Sciatic nerve (tissue), 2 donors: ENCODE results near the gene TAPT1. TPM values are rescaled to one million over a fixed set of nuclear protein-coding genes. Genes with fewer than 3 reads are reported as not detected.
"Not testable (repeated sequence)": the region's sequence is repeated elsewhere in the genome, so short reads cannot be mapped to it uniquely, and the experiment has no call there.

Source experiments
- ATAC-seq: fragments of 200-7000 bp; cut with Tn5 transposase; one replicate; pipeline ENCODE4 v1.9.1; 2020; ENCODE audit warnings: mild to moderate bottlenecking, moderate library complexity
- DNase-seq: peaks from one replicate; pipeline ENCODE4 v3.0.0-alpha.2; 2020; ENCODE audit warnings: low spot score
- intact Hi-C: fragments of 100-400 bp; cut with DNase I; formaldehyde crosslinking; loops from one replicate; pipeline ENCODE4 v1.14.2; 2022
- total RNA-seq: library from RNA; stranded (reverse); fragmentation: NEBNext Ultra II Directional; extraction: Animal tissue kit (Norgen Biotek cat#: 25700); gene quantifications from one replicate; pipeline ENCODE4 v1.2.1, GENCODE V29; 2021
- donor health status: DM: no; HTN: no; CAD: no.
- donor health status: DM: no; HTN: no; CAD: no.

TAPT1 gene
- total RNA-seq, 1 donor from 2014 or later = 59.5 TPM

GRCh38 chr4:16157609-16158503 lies 68.4 kb downstream of the TAPT1 start:
- ATAC-seq = peak; percentile 48

GRCh38 chr4:16155528-16156169 lies 70.6 kb downstream of the TAPT1 start:
- intact Hi-C loops = no loop called here
- DNase-seq (no peak), ATAC-seq (no peak)

More at GRCh38 chr4:16157609-16158503, 68.4 kb downstream of the TAPT1 start:
- DNase-seq = no peak
- intact Hi-C loops = no loop called here

GRCh38 chr4:16154451-16154850 lies 71.8 kb downstream of the TAPT1 start:
- DNase-seq (no peak), ATAC-seq (no peak)
- intact Hi-C loops = no loop called here

- DNase-seq (no peak), ATAC-seq (no peak)
- intact Hi-C loops = no loop called here
These were observed 75.6 kb downstream of the TAPT1 start for GRCh38 chr4:16150716-16151115.

- intact Hi-C loops, DNase-seq, ATAC-seq: not testable (repeated sequence)
These were observed 81.4 kb downstream of the TAPT1 start for GRCh38 chr4:16144913-16145312.

GRCh38 chr4:16142598-16143310 lies 83.5 kb downstream of the TAPT1 start:
- no peak for DNase-seq
- intact Hi-C loops = no loop called here

GRCh38 chr4:16140879-16141249 lies 85.4 kb downstream of the TAPT1 start:
- peak; percentile 68 for ATAC-seq

More at GRCh38 chr4:16142598-16143310, 83.5 kb downstream of the TAPT1 start:
- no peak for ATAC-seq

GRCh38 chr4:16140231-16140878 lies 85.9 kb downstream of the TAPT1 start:
- DNase-seq (no peak), ATAC-seq (no peak)
- intact Hi-C loops = no loop called here

More at GRCh38 chr4:16140879-16141249, 85.4 kb downstream of the TAPT1 start:
- DNase-seq = no peak
- intact Hi-C loops = no loop called here

- ATAC-seq (no peak), DNase-seq (no peak)
- intact Hi-C loops = no loop called here
These were observed 87.0 kb downstream of the TAPT1 start for GRCh38 chr4:16139066-16139945.

GRCh38 chr4:16136827-16137226 lies 89.4 kb downstream of the TAPT1 start:
- intact Hi-C loops = no loop called here
- DNase-seq (no peak), ATAC-seq (no peak)

GRCh38 chr4:16136311-16136710 lies 90.0 kb downstream of the TAPT1 start:
- intact Hi-C loops = no loop called here
- ATAC-seq (no peak), DNase-seq (no peak)

- ATAC-seq (no peak), DNase-seq (no peak)
- intact Hi-C loops = no loop called here
These were observed 92.9 kb downstream of the TAPT1 start for GRCh38 chr4:16133406-16133805.

- intact Hi-C loops = no loop called here
- ATAC-seq (no peak), DNase-seq (no peak)
These were observed 95.0 kb downstream of the TAPT1 start for GRCh38 chr4:16131293-16131692.

GRCh38 chr4:16129336-16129735 lies 96.9 kb downstream of the TAPT1 start:
- intact Hi-C loops = no loop called here
- DNase-seq (no peak), ATAC-seq (no peak)

- DNase-seq (no peak), ATAC-seq (no peak)
- intact Hi-C loops = no loop called here
These were observed 99.6 kb downstream of the TAPT1 start for GRCh38 chr4:16126714-16127113.

GRCh38 chr4:16125571-16126445 lies 100.5 kb downstream of the TAPT1 start:
- intact Hi-C loops = no loop called here
- ATAC-seq (no peak), DNase-seq (no peak)

GRCh38 chr4:16124232-16124631 lies 102.0 kb downstream of the TAPT1 start:
- DNase-seq (no peak), ATAC-seq (no peak)
- intact Hi-C loops = no loop called here
